ENCODE data around the gene RFC1.
"Not testable (repeated sequence)": the region's sequence is repeated elsewhere in the genome, so short reads cannot be mapped to it uniquely, and the experiment has no call there.

Gene RFC1

GRCh38 chr4:39303871-39304270, 62.3 kb downstream of the RFC1 start:
- H3K36me3 ChIP-seq (ENCODE audit: control insufficient read depth in 1 of 2, insufficient read depth in 2 of 2, low read depth in 1 of 2, low read length in 2 of 2), result peaks cover 34 to 66% of the 10 kb centered on the region in 2 experiments
- H3K14ac ChIP-seq (ENCODE audit: low read length in 2 of 2), result no peak overlapping the region
- H3K23ac ChIP-seq (ENCODE audit: low read length in 2 of 2), result no peak overlapping the region
- no peak overlapping the region for H2AFZ ChIP-seq (ENCODE audit: low read depth, low read length)
- DNase-seq, result no peak
- H2BK12ac ChIP-seq (ENCODE audit: low read length in 2 of 2), result no peak overlapping the region
- H3K27me3 ChIP-seq (ENCODE audit: control insufficient read depth in 1 of 2, insufficient read depth in 1 of 2, low read length in 2 of 2), result no peaks in the 10 kb centered on the region
- no peak overlapping the region for H2BK120ac ChIP-seq (ENCODE audit: low read depth, low read length)
- H3K4me3 ChIP-seq (ENCODE audit: insufficient read depth in 1 of 2, low read depth in 1 of 2, low read length in 2 of 2), result no peak overlapping the region
- H3K18ac ChIP-seq (ENCODE audit: low read depth in 1 of 2, low read length in 2 of 2), result no peak overlapping the region
- no peak overlapping the region for H3K4ac ChIP-seq (ENCODE audit: low read depth in 1 of 2, low read length in 2 of 2)
- peaks cover 6% of the 10 kb centered on the region for H3K4me1 ChIP-seq (ENCODE audit: control insufficient read depth, insufficient read depth, low read depth, low read length)
- H2AK5ac ChIP-seq (ENCODE audit: low read length, severe bottlenecking), result no peak overlapping the region
- no peaks in the 10 kb centered on the region for H3K9me3 ChIP-seq (ENCODE audit: control insufficient read depth, low read length)
- no peak overlapping the region for H4K8ac ChIP-seq (ENCODE audit: low read length)
- H3K9ac ChIP-seq (ENCODE audit: low read length), result no peak overlapping the region
- no peak overlapping the region for H2BK15ac ChIP-seq (ENCODE audit: low read depth, poor library complexity, severe bottlenecking)
- WGBS, result over 99% methylated on average over 3 of the region's 3 CpGs
- no peak overlapping the region for H2BK5ac ChIP-seq (ENCODE audit: low read depth, low read length, poor library complexity, severe bottlenecking)
- no peak overlapping the region for H3K27ac ChIP-seq (ENCODE audit: low read length, poor library complexity, severe bottlenecking)
- H3K79me1 ChIP-seq (replicated peaks; ENCODE audit: low read length, poor library complexity, severe bottlenecking), result peaks cover 19% of the 10 kb centered on the region
- H3K4me2 ChIP-seq (ENCODE audit: low read length, poor library complexity, severe bottlenecking), result no peak overlapping the region
- no peak overlapping the region for H4K91ac ChIP-seq (ENCODE audit: low read length)

DNA sequence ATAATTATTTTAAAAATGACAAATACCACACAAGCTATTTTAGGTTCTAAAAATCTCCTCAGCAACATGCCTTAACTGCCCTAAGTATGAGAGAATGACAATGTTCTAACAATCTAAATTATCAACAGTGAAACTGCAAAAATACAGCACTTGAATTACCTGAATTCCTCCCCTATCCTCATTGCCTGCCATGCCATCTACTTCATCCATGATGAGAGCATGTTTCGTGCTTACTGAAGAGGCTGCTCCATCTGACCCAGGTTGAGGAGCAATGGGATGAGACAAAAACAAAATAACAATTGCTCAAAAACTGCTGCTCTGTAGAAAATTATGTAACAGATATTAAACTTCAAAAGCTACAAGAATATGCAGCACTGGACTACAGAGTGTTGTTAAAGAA, 63.3 kb downstream of the RFC1 start:
- Histone ChIP-seq H3K4me2 (ENCODE audit: low read length, poor library complexity, severe bottlenecking) (no peak overlapping the region), H3K79me1 (replicated peaks; ENCODE audit: low read length, poor library complexity, severe bottlenecking) (peaks cover 14% of the 10 kb centered on the region), H2AFZ (ENCODE audit: low read depth, low read length) (no peak overlapping the region), H3K36me3 (ENCODE audit: control insufficient read depth in 1 of 2, insufficient read depth in 2 of 2, low read depth in 1 of 2, low read length in 2 of 2) (peaks cover 35 to 65% of the 10 kb centered on the region in 2 experiments), H3K27me3 (ENCODE audit: control insufficient read depth in 1 of 2, insufficient read depth in 1 of 2, low read length in 2 of 2) (no peaks in the 10 kb centered on the region), H4K8ac (ENCODE audit: low read length) (no peak overlapping the region), H4K91ac (ENCODE audit: low read length) (no peak overlapping the region), H3K9ac (ENCODE audit: low read length) (no peak overlapping the region), H3K4ac (ENCODE audit: low read depth in 1 of 2, low read length in 2 of 2) (no peak overlapping the region), H2AK5ac (ENCODE audit: low read length, severe bottlenecking) (no peak overlapping the region), H3K4me1 (ENCODE audit: control insufficient read depth, insufficient read depth, low read depth, low read length) (peaks cover 4% of the 10 kb centered on the region), H3K4me3 (ENCODE audit: insufficient read depth in 1 of 2, low read depth in 1 of 2, low read length in 2 of 2) (no peak overlapping the region), H2BK15ac (ENCODE audit: low read depth, poor library complexity, severe bottlenecking) (no peak overlapping the region), H3K23ac (ENCODE audit: low read length in 2 of 2) (no peak overlapping the region), H3K18ac (ENCODE audit: low read depth in 1 of 2, low read length in 2 of 2) (no peak overlapping the region), H3K9me3 (ENCODE audit: control insufficient read depth, low read length) (no peaks in the 10 kb centered on the region), H3K14ac (ENCODE audit: low read length in 2 of 2) (no peak overlapping the region), H2BK5ac (ENCODE audit: low read depth, low read length, poor library complexity, severe bottlenecking) (no peak overlapping the region), H2BK12ac (ENCODE audit: low read length in 2 of 2) (no peak overlapping the region), H2BK120ac (ENCODE audit: low read depth, low read length) (no peak overlapping the region), H3K27ac (ENCODE audit: low read length, poor library complexity, severe bottlenecking) (no peak overlapping the region)
- no peak for DNase-seq
- 100% methylated on average over 1 of the region's 1 CpG for WGBS

- Histone ChIP-seq H3K36me3 (ENCODE audit: control insufficient read depth in 1 of 2, insufficient read depth in 2 of 2, low read depth in 1 of 2, low read length in 2 of 2) (peaks cover 41 to 71% of the 10 kb centered on the region in 2 experiments), H2BK12ac (ENCODE audit: low read length in 2 of 2) (no peak overlapping the region), H3K4ac (ENCODE audit: low read depth in 1 of 2, low read length in 2 of 2) (no peak overlapping the region), H3K27me3 (ENCODE audit: control insufficient read depth in 1 of 2, insufficient read depth in 1 of 2, low read length in 2 of 2) (no peaks in the 10 kb centered on the region), H3K27ac (ENCODE audit: low read length, poor library complexity, severe bottlenecking) (no peak overlapping the region), H4K91ac (ENCODE audit: low read length) (no peak overlapping the region), H3K9me3 (ENCODE audit: control insufficient read depth, low read length) (no peaks in the 10 kb centered on the region), H2AK5ac (ENCODE audit: low read length, severe bottlenecking) (no peak overlapping the region), H2AFZ (ENCODE audit: low read depth, low read length) (no peak overlapping the region), H3K4me3 (ENCODE audit: insufficient read depth in 1 of 2, low read depth in 1 of 2, low read length in 2 of 2) (no peak overlapping the region), H3K18ac (ENCODE audit: low read depth in 1 of 2, low read length in 2 of 2) (no peak overlapping the region), H3K4me1 (ENCODE audit: control insufficient read depth, insufficient read depth, low read depth, low read length) (no peaks in the 10 kb centered on the region), H2BK15ac (ENCODE audit: low read depth, poor library complexity, severe bottlenecking) (no peak overlapping the region), H3K79me1 (replicated peaks; ENCODE audit: low read length, poor library complexity, severe bottlenecking) (peaks cover 16% of the 10 kb centered on the region), H2BK120ac (ENCODE audit: low read depth, low read length) (no peak overlapping the region), H4K8ac (ENCODE audit: low read length) (no peak overlapping the region), H3K14ac (ENCODE audit: low read length in 2 of 2) (no peak overlapping the region), H2BK5ac (ENCODE audit: low read depth, low read length, poor library complexity, severe bottlenecking) (no peak overlapping the region), H3K4me2 (ENCODE audit: low read length, poor library complexity, severe bottlenecking) (no peak overlapping the region), H3K9ac (ENCODE audit: low read length) (no peak overlapping the region), H3K23ac (ENCODE audit: low read length in 2 of 2) (no peak overlapping the region)
- 97% methylated on average over 3 of the region's 8 CpGs for WGBS
- DNase-seq, result no peak
Observed at GRCh38 chr4:39295784-39296183, 70.4 kb downstream of the RFC1 start.

DNA sequence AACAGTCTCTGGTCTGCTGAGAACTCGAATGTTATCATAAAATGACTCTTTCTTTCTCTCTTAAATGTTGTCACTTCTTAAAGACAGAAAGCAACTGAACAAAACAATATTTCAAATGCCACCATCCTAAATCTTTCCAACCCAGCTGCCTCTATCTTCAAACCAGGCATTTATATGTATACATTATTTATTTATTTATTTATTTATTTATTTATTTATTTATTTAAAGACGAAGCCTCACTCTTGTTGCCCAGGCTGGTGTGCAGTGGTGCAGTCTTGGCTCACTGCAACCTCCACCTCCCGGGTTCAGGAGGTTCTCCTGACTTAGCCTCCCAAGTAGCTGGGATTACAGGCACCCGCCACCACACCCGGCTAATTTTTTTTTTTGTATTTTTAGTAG, 73.7 kb downstream of the RFC1 start:
- not testable (repeated sequence) for H3K23ac ChIP-seq (ENCODE audit: low read length in 2 of 2); H3K27me3 ChIP-seq (ENCODE audit: control insufficient read depth in 1 of 2, insufficient read depth in 1 of 2, low read length in 2 of 2); H2BK15ac ChIP-seq (ENCODE audit: low read depth, poor library complexity, severe bottlenecking); H3K18ac ChIP-seq (ENCODE audit: low read depth in 1 of 2, low read length in 2 of 2); H4K8ac ChIP-seq (ENCODE audit: low read length); DNase-seq; H4K91ac ChIP-seq (ENCODE audit: low read length); H3K4ac ChIP-seq (ENCODE audit: low read depth in 1 of 2, low read length in 2 of 2); H3K9me3 ChIP-seq (ENCODE audit: control insufficient read depth, low read length); H2AFZ ChIP-seq (ENCODE audit: low read depth, low read length); H2BK12ac ChIP-seq (ENCODE audit: low read length in 2 of 2); H2BK120ac ChIP-seq (ENCODE audit: low read depth, low read length); H3K4me1 ChIP-seq (ENCODE audit: control insufficient read depth, insufficient read depth, low read depth, low read length); H3K4me2 ChIP-seq (ENCODE audit: low read length, poor library complexity, severe bottlenecking); H3K4me3 ChIP-seq (ENCODE audit: insufficient read depth in 1 of 2, low read depth in 1 of 2, low read length in 2 of 2); H2BK5ac ChIP-seq (ENCODE audit: low read depth, low read length, poor library complexity, severe bottlenecking); H3K9ac ChIP-seq (ENCODE audit: low read length); H3K14ac ChIP-seq (ENCODE audit: low read length in 2 of 2); H3K27ac ChIP-seq (ENCODE audit: low read length, poor library complexity, severe bottlenecking); H2AK5ac ChIP-seq (ENCODE audit: low read length, severe bottlenecking)
- Histone ChIP-seq H3K36me3 (ENCODE audit: control insufficient read depth in 1 of 2, insufficient read depth in 2 of 2, low read depth in 1 of 2, low read length in 2 of 2) (peaks cover 31 to 80% of the 10 kb centered on the region in 2 experiments), H3K79me1 (replicated peaks; ENCODE audit: low read length, poor library complexity, severe bottlenecking) (peaks cover 13% of the 10 kb centered on the region)
- WGBS, result 100% methylated on average over 5 of the region's 5 CpGs

Measured in mesenchymal stem cell (in vitro differentiated cells and primary cell).